GM19238 (cell line): ENCODE data around the gene ZNF891.

Experiments
- DNase-seq: peaks from one replicate; pipeline ENCODE4 v3.0.0; 2011; ENCODE audit warnings: low spot score; ENCODE audit not compliant: insufficient read length

ZNF891 gene

DNA sequence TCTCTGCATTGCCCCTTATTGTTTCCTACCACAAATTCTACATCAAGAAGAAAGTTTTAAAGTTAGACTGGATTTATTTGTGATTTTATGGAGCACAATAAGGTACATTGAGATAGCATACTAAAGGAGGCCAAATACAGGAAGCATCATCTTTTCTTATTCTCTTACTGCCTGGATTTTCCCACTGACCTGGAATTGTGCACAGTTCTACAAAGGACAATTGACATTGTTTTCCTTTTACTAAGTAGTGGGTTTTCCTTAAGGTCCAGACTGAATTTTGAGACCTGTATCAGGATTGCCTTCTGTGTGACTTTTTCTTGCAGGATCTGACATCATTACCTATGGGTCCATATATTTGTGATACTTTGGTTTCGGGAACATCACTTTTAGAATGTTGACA is 68.1 kb downstream of the ZNF891 start:
- no peak for DNase-seq

DNA sequence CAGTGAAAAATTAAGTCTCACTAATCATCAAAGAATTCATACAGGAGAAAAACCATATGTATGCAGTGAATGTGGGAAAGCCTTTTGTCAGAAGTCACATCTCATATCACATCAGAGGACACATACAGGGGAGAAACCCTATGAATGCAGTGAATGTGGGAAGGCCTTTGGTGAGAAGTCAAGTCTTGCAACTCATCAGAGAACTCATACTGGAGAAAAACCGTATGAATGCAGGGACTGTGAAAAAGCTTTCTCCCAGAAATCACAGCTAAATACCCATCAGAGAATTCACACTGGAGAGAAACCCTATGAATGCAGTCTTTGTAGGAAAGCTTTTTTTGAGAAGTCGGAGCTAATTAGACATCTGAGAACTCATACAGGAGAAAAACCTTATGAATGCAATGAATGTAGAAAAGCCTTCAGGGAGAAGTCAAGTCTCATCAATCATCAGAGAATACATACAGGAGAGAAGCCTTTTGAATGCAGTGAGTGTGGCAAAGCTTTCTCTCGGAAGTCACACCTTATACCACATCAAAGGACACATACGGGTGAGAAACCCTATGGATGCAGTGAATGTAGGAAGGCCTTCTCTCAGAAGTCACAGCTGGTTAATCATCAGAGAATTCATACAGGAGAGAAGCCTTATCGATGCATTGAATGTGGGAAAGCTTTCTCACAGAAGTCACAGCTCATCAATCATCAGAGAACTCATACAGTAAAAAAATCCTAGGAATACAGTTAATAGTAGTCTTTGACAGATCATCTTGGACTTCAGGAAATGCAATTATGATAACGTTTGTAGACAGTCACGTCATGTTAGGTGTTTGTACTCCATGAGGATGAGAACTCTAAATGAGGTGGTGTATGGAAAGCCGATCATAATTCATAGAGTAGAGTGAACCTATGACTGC is 71.6 kb downstream of the ZNF891 start:
- DNase-seq = no peak

DNA sequence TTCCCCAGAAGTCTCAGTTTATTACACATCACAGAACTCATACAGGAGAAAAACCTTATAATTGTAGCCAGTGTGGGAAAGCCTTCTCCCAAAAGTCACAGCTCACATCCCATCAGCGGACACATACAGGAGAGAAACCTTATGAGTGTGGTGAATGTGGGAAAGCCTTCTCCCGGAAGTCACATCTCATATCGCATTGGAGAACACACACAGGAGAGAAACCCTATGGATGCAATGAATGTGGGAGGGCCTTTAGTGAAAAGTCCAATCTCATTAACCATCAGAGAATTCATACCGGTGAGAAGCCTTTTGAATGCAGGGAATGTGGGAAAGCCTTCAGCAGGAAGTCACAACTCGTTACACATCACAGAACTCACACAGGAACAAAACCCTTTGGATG is 72.6 kb downstream of the ZNF891 start:
- DNase-seq = no peak
